Measurements from ENCODE around the gene JUNB. TPM values are rescaled to one million over a fixed set of nuclear protein-coding genes. Genes with fewer than 3 reads are reported as not detected.
A peak's percentile ranks its signal among the peaks of the same experiment; 100 is the strongest.

JUNB gene
- total and polyA plus RNA-seq, 2 of the 13 experiments (the other 11 are each of a cell fraction or from before 2014, with no cell fraction given): 7.7 to 8.2 TPM

DNA sequence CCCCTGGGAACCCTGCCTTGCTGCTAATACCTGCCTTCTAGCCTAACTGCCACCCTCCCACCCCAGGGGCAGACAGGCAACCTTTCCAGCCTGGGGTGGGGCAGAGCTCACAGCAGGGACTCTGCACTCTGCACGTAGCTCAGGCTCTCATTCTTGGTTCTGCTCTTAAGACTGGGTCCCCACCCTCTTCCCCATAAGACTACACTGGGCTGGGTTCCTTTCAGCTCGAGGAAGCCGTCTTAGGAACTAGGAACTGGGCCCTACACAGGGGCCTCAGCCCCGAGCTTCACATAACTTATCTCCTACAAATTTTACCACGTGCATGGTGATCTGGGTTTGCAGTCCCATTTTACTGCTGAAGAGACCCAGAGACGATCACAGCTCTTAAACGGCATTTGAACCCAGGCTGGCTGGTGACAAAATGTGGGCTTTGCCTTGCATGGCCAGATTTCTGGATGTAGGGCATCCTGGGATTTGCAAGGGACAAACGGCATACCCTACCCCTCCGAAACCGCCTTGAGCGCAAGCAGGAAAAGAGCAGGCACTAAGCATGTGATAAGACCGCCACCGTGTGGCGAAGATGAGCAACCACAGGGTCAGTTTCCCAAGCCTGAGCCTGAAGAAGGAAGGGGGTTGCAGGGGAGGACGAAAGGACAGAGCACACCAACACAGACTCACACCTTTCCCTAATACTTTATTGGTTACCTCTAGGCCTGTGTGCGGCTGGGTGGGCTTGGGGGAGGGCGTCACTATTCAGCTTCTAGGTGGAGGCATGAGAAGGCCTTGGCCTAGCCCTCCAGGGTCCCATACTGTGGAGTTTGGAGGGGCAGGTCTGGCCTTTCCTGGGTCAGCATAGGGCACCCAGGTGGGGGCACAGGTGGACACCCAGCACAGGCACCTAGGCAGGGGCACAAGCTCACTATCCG lies 5.1 kb downstream of the JUNB start (continued):
- TF ChIP-seq, protein P1, sequence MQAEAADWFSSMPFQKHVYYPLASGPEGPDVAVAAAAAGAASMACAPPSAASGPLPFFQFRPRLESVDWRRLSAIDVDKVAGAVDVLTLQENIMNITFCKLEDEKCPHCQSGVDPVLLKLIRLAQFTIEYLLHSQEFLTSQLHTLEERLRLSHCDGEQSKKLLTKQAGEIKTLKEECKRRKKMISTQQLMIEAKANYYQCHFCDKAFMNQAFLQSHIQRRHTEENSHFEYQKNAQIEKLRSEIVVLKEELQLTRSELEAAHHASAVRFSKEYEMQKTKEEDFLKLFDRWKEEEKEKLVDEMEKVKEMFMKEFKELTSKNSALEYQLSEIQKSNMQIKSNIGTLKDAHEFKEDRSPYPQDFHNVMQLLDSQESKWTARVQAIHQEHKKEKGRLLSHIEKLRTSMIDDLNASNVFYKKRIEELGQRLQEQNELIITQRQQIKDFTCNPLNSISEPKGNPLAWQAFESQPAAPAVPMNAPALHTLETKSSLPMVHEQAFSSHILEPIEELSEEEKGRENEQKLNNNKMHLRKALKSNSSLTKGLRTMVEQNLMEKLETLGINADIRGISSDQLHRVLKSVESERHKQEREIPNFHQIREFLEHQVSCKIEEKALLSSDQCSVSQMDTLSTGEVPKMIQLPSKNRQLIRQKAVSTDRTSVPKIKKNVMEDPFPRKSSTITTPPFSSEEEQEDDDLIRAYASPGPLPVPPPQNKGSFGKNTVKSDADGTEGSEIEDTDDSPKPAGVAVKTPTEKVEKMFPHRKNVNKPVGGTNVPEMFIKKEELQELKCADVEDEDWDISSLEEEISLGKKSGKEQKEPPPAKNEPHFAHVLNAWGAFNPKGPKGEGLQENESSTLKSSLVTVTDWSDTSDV (CRISPR knock-in tag; IDR thresholded peaks at IDR 0.05): no peak
- TF ChIP-seq ZNF296 (CRISPR knock-in tag; conservative IDR thresholded peaks at IDR 0.05) (no peak), ZNF337 (CRISPR knock-in tag; IDR thresholded peaks at IDR 0.05; ENCODE audit: borderline replicate concordance, low read depth) (no peak), BATF2 (CRISPR knock-in tag; IDR thresholded peaks at IDR 0.05) (no peak), FOSL2 (CRISPR knock-in tag; IDR thresholded peaks at IDR 0.05) (peak; percentile 49), ZNF589 (CRISPR knock-in tag; conservative IDR thresholded peaks at IDR 0.05) (no peak), JARID2 (CRISPR knock-in tag; IDR thresholded peaks at IDR 0.05; ENCODE audit: insufficient replicate concordance) (no peak), GABPB1 (CRISPR knock-in tag; IDR thresholded peaks at IDR 0.05) (peak; percentile 32; the same call in 1 of the 2 replicates), SOX6 (IDR thresholded peaks at IDR 0.05) (no peak), SOX6 (CRISPR knock-in tag; IDR thresholded peaks at IDR 0.05) (no peak), RORA (CRISPR knock-in tag; IDR thresholded peaks at IDR 0.05) (no peak), NBN (conservative IDR thresholded peaks at IDR 0.05) (no peak), CERS6 (CRISPR knock-in tag; IDR thresholded peaks at IDR 0.05) (no peak), ZBTB37 (CRISPR knock-in tag; IDR thresholded peaks at IDR 0.05) (no peak), POLR2AphosphoS5 (IDR thresholded peaks at IDR 0.05; ENCODE audit: low read depth, low read length) (no peak), TOPORS (CRISPR knock-in tag; IDR thresholded peaks at IDR 0.05) (no peak), KLF11 (CRISPR knock-in tag; IDR thresholded peaks at IDR 0.05) (no peak), MTF2 (CRISPR knock-in tag; IDR thresholded peaks at IDR 0.05; ENCODE audit: borderline replicate concordance) (no peak), ZNF501 (CRISPR knock-in tag; IDR thresholded peaks at IDR 0.05) (peak; percentile 17; the same call in 1 of the 2 replicates), RFX5 (IDR thresholded peaks at IDR 0.05; ENCODE audit: low read depth, low read length) (no peak)
- TF ChIP-seq, protein P2, sequence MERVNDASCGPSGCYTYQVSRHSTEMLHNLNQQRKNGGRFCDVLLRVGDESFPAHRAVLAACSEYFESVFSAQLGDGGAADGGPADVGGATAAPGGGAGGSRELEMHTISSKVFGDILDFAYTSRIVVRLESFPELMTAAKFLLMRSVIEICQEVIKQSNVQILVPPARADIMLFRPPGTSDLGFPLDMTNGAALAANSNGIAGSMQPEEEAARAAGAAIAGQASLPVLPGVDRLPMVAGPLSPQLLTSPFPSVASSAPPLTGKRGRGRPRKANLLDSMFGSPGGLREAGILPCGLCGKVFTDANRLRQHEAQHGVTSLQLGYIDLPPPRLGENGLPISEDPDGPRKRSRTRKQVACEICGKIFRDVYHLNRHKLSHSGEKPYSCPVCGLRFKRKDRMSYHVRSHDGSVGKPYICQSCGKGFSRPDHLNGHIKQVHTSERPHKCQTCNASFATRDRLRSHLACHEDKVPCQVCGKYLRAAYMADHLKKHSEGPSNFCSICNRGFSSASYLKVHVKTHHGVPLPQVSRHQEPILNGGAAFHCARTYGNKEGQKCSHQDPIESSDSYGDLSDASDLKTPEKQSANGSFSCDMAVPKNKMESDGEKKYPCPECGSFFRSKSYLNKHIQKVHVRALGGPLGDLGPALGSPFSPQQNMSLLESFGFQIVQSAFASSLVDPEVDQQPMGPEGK (CRISPR knock-in tag; IDR thresholded peaks at IDR 0.05): peak; percentile 69
- TF ChIP-seq, protein P3, sequence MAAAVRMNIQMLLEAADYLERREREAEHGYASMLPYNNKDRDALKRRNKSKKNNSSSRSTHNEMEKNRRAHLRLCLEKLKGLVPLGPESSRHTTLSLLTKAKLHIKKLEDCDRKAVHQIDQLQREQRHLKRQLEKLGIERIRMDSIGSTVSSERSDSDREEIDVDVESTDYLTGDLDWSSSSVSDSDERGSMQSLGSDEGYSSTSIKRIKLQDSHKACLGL (CRISPR knock-in tag; IDR thresholded peaks at IDR 0.05): no peak

All from HepG2 (cell line).